Tibial nerve (tissue), 4 donors: ENCODE data around the gene LTC4S. TPM values are rescaled to one million over a fixed set of nuclear protein-coding genes. Genes with fewer than 3 reads are reported as not detected.

Experiments used
- DNase-seq, 2 donors: peaks; one replicate each; pipeline ENCODE4 v3.0.0-alpha.2; 2019; ENCODE audit warnings: low spot score in 2 of 2
- H3K27ac ChIP-seq, 4 donors: fragments of 200-600 bp; sonication (generic) in 3 of 4; one replicate each; pipeline ENCODE4 v1.5.1; 2017 to 2019; ENCODE audit warnings: mild to moderate bottlenecking in 1 of 4
- H3K27me3 ChIP-seq, 2 donors: fragments of 200-600 bp; sonication (generic) in 1 of 2; one replicate each; pipeline versions ENCODE4 v1.5.1 to v1.6.0; 2017 to 2019
- H3K36me3 ChIP-seq, 3 donors: fragments of 200-600 bp; sonication (generic); one replicate each; pipeline ENCODE4 v1.5.1; 2018 to 2019
- H3K4me1 ChIP-seq, 4 donors: fragments of 200-600 bp; sonication (generic) in 3 of 4; one replicate each; pipeline ENCODE4 v1.5.1; 2017 to 2019
- H3K4me3 ChIP-seq, 4 donors: fragments of 200-600 bp; sonication (generic) in 3 of 4; one replicate each; pipeline ENCODE4 v1.5.1; 2017 to 2019; ENCODE audit warnings: mild to moderate bottlenecking in 1 of 4, moderate library complexity in 1 of 4
- H3K9me3 ChIP-seq, 4 donors: fragments of 200-600 bp; sonication (generic) in 3 of 4; one replicate each; pipeline ENCODE4 v1.5.1; 2017 to 2019
- CTCF ChIP-seq, 5 experiments: fragments of 200-600 bp in 3 of 5; fragments of 450-650 bp in 2 of 5; sonication (generic) in 3 of 5; IDR thresholded peaks; one replicate each; pipeline ENCODE4 v1.5.1; 2016 to 2019; ENCODE audit warnings: antibody characterized with exemption in 5 of 5, mild to moderate bottlenecking in 3 of 5, moderate library complexity in 2 of 5
- EP300 ChIP-seq, 2 donors: sonication (generic); formaldehyde crosslinking; IDR thresholded peaks; one replicate each; pipeline ENCODE4 v1.6.1; 2017; ENCODE audit warnings: antibody characterized with exemption in 2 of 2, mild to moderate bottlenecking in 1 of 2
- POLR2A ChIP-seq, 2 donors: fragments of 450-650 bp; IDR thresholded peaks; one replicate each; pipeline ENCODE4 v1.6.1; 2017; ENCODE audit warnings: antibody characterized with exemption in 2 of 2, mild to moderate bottlenecking in 2 of 2, moderate library complexity in 2 of 2
- WGBS, 2 donors: methylation state at CpG; one replicate each; pipeline ENCODE4 v1.1.5; 2018; 5-methylcytosine and 5-hydroxymethylcytosine counted together
- total RNA-seq, 4 donors: library from RNA; depleted of rRNA; stranded (reverse); fragments of >200 nt; gene quantifications; one replicate each; pipeline ENCODE4 v1.1.0, GENCODE V29; 2016

Gene LTC4S
- total RNA-seq, 4 donors from 2014 or later = 7.6 to 38.6 (median 18.4) TPM

GRCh38 chr5:179820483-179821297, 26.9 kb downstream of the LTC4S start, which contains the start of gene SQSTM1:
SQSTM1 (plus strand) TSS chr5:179820905; CDS start chr5:179820937, 32 bp downstream.
- Histone ChIP-seq H3K9me3 (no peaks in the 10 kb centered on the region), H3K4me3 (peak within 1 kb of the TSS; percentile 80 to 88 (median 86)), H3K36me3 (peaks cover 9 to 33% (median 12%) of the 10 kb centered on the region in 3 donors), H3K4me1 (peaks cover 0 to 78% (median 61%) of the 10 kb centered on the region in 4 donors), H3K27ac (peak within 1 kb of the TSS; percentile 95 to 100 (median 98)), H3K27me3 (no peaks in the 10 kb centered on the region)
- peak; percentile 35 to 100 for TF ChIP-seq EP300 (IDR thresholded peaks at IDR 0.05)
- TF ChIP-seq POLR2A (IDR thresholded peaks at IDR 0.05) = peak; percentile 91 to 99
- peak in 2 of 5 experiments; percentile 61 to 62 for TF ChIP-seq CTCF (IDR thresholded peaks at IDR 0.05)
- DNase-seq = peak; percentile 67 to 68
- 0 to 1% methylated on average over 37 to 41 of the region's 81 CpGs for WGBS, 2 donors

DNA sequence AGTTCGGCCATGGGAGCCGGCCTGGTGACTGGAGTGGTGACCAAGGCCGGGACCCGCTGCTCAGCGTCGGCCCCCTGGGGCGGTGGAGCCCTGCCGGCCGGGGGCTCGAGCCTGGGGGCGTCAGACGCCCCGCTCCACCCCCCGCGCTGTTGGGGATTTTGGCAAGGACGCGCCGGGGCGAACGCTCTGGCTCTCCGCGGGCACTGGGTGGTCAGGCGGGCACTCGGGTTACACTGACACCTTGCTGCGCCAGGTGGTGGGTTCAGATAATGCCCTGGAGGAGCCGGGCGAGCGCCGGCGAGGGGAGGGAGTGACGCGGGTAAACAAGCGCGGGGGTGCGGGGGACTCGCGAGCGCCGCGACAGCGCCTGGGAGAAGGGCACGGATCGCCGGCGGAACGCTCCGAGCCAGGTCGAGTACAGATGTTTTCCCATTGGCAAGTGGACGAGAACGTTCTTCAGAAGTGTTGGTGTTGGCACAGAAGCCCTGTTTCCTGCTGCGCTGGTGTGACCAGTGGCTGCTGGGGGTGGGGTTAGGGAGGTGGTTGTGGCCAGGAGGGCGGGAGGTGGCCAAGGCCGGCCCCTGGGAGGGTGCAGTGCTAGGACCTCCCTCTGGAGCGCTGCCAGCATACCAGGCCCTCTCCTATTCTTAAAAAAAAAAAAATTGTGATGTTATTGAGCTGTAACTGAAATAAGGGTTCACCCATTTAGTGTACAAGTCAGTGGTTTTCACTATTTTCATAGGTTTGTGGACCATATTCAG, 27.7 kb downstream of the LTC4S start:
- peak; percentile 95 to 97 for DNase-seq
- peak; percentile 70 to 90 for TF ChIP-seq POLR2A (IDR thresholded peaks at IDR 0.05)
- peak; percentile 56 to 99 for TF ChIP-seq EP300 (IDR thresholded peaks at IDR 0.05)
- no peak for TF ChIP-seq CTCF (IDR thresholded peaks at IDR 0.05)
- H3K27ac ChIP-seq = peak overlapping the region; percentile 95 to 100 (median 98)
- H3K4me1 ChIP-seq = peaks cover 0 to 82% (median 61%) of the 10 kb centered on the region in 4 donors
- H3K4me3 ChIP-seq = peak overlapping the region; percentile 80 to 88 (median 86)
- H3K36me3 ChIP-seq = peaks cover 11 to 40% (median 12%) of the 10 kb centered on the region in 3 donors
- no peaks in the 10 kb centered on the region for H3K9me3 ChIP-seq
- H3K27me3 ChIP-seq = no peaks in the 10 kb centered on the region
- 0 to 1% methylated on average over 33 to 37 of the region's 54 CpGs for WGBS, 2 donors

GRCh38 chr5:179822059-179822432, 28.3 kb downstream of the LTC4S start:
- H3K36me3 ChIP-seq = peaks cover 11 to 46% (median 15%) of the 10 kb centered on the region in 3 donors
- H3K27ac ChIP-seq = peak overlapping the region; percentile 57 to 99 (median 96)
- H3K27me3 ChIP-seq = no peaks in the 10 kb centered on the region
- peak overlapping the region; percentile 31 to 88 (median 84) for H3K4me3 ChIP-seq
- DNase-seq = no peak
- WGBS, 2 donors = 56 to 58% methylated on average over 3 of the region's 3 CpGs
- TF ChIP-seq EP300 (IDR thresholded peaks at IDR 0.05) (no peak), CTCF (IDR thresholded peaks at IDR 0.05) (no peak), POLR2A (IDR thresholded peaks at IDR 0.05) (no peak)
- H3K9me3 ChIP-seq = no peaks in the 10 kb centered on the region
- H3K4me1 ChIP-seq = peaks cover 0 to 81% (median 57%) of the 10 kb centered on the region in 4 donors

DNA sequence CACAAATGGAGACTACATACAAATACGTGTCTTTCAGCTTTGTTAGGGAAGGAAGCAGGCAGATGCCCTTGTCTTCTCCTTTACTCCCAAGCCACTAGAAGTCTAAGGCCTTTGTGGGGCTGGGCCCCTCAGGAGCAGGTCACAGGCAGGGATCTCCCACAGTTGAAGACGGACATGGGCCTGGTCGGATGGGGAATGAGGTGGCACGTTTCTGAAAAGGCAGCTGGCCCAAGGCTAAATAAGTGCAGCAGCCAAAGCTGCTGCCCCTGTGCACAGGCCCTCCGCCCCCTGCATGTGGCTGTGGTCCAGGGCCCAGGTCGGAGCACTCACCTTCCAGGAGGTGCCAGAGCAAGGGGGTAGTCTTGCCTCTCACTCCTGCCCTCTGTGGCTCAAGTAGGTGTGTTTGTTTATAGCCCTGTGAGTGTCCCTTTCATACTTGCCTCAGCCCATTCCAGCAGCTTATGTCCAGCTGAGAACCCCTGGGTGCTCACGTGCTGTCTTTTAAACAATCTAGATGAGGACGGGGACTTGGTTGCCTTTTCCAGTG, 28.7 kb downstream of the LTC4S start:
- no peak for TF ChIP-seq EP300 (IDR thresholded peaks at IDR 0.05)
- no peak for TF ChIP-seq CTCF (IDR thresholded peaks at IDR 0.05)
- TF ChIP-seq POLR2A (IDR thresholded peaks at IDR 0.05) = no peak
- Histone ChIP-seq H3K4me3 (peak overlapping the region; percentile 31 to 88 (median 84)), H3K27ac (peak overlapping the region in 3 of 4 donors; percentile 57 to 99 (median 98)), H3K9me3 (no peaks in the 10 kb centered on the region), H3K36me3 (peaks cover 11 to 50% (median 20%) of the 10 kb centered on the region in 3 donors), H3K4me1 (peaks cover 0 to 81% (median 52%) of the 10 kb centered on the region in 4 donors), H3K27me3 (no peaks in the 10 kb centered on the region)
- 47 to 55% methylated on average over 7 to 8 of the region's 8 CpGs for WGBS, 2 donors
- no peak for DNase-seq
